Kidney glomerular epithelial cell (primary cell): ENCODE results near the gene ART3.

ENCODE experiments used
- DNase-seq: peaks from one replicate; lab custom pipeline; 2025; lab: John Stamatoyannopoulos, UW

The ART3 gene

DNA sequence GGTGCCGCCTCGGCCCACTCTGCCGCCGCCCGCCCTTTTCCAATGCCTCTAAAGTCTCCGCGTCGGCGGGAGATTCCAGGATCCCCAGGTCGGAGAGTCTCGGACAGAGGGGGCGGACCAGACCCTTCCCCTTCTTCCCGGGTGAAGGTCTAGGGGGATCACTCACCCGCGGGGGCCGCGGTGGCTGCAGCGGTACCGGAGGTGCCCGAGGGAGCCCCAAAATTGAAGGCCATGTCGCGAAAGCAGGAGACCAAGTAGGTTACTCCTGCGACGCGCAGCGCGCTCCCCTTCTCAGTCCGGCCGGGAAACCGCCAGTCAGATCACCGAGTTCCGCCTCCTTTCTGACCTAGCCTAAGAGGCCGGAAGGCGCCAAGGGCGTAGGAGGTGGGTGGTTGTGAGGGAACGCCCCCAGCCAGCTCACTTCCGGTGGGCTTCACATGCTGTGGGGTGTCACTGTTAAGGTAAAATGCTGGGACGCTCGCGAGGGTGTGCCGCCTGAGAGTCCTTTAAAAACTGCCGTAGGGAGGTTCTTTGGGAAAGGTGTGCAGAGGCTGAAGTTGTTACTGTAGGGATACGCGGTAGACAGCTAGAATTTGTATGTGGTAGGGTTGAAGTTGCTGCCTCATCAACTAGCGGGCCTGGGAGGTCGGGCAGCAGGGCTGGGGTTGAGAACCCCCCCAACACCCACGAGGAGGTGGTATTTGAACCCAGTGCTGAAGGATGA, 73.8 kb downstream of the ART3 start, which contains the start of gene NUP54:
Gene NUP54, minus strand, starts transcription at position 256 of the 724 bp plus-strand sequence. Its CDS starts 23 bp downstream, at position 233.
- DNase-seq: peak; percentile 88

DNA sequence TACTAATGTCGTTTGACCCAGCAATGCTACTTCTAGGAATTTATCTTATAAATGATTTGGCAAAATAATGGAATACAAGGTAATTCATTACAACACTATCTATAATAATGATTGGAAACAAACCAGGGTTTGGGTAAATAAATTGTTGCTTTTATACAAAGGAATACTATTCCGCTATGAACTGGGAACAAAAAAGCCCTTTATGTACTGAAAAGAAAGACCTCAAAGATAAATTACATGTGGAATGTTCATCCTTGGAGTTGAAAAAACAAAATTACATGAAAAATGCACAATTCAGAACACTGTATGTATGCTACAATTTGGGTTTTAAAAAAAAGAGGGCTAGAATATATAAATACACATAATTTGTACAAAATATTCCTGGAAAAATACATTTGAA, 78.8 kb downstream of the ART3 start:
- DNase-seq: no peak

DNA sequence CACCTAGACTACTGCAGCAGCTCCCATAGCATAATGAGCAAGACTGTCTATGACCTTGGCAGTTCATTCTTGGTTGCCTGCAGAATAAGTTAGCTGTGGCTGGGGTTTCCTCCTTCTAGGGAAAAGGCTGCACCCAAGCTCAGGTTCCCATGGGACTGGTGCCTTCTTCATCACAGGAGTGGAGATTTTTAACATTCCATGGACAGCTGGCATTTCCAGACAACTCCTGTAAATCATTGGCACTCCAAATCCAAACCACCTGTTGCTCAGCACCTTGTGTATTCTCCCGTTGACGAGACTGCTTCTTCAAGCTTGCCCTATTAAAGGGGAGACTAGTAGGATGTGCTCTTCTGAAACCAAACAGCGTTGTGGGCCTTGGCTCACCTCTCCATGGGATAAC, 81.5 kb downstream of the ART3 start:
- DNase-seq: no peak

DNA sequence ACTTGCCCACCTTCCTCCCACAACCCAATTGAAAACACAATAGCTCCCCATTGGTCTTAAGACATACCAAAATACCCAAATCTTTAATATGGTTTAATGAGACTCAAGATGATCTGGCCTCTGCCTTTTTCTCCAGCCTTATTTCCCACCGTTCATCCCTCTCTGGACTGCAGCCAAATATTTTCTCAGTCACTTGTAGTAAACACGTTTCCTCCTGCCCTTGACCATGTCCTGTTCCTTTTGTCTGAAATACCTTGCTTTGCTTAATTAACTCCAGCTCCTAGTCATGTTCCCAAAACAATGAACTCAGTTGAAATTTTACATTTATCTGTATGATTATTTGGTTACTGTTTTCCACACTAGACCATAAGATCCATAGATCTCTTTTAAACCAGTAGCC, 82.1 kb downstream of the ART3 start:
- no peak for DNase-seq

DNA sequence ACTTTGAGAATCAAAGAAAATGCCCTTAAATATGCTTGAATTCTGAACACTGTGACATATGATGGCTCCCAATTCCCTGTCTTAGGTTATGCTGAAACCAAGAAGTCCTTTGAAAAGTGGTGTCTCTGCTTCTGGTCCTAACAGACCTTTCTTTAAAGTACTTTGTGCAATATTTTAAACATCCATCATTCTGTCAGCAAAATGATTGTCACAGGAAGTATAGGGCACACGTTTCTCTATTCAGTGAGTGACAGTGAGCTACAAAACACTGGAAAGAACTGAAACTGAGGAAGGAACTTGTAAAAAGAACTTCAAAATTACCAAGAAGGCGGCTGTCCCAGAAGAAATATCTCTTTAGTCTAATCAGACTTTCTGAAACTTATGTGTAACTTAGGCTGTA, 85.8 kb downstream of the ART3 start:
- DNase-seq: no peak
